Rectal smooth muscle tissue (tissue), 1 donor: Measurements from ENCODE around the gene MPV17L2.

Experiments used
- H3K27ac ChIP-seq: one replicate; pipeline ENCODE4 v1.7.0; 2013; ENCODE audit warnings: low read depth, low read length, inconsistent platforms
- H3K27me3 ChIP-seq: one replicate; pipeline ENCODE4 v1.7.0; 2013; ENCODE audit warnings: low read length; ENCODE audit not compliant: control insufficient read depth, insufficient read depth
- H3K36me3 ChIP-seq: one replicate; pipeline ENCODE4 v1.7.0; 2013; ENCODE audit warnings: low read length; ENCODE audit not compliant: control insufficient read depth, insufficient read depth
- H3K4me1 ChIP-seq: one replicate; pipeline ENCODE4 v1.7.0; 2013; ENCODE audit warnings: low read length; ENCODE audit not compliant: control insufficient read depth, insufficient read depth
- H3K4me3 ChIP-seq: one replicate; pipeline ENCODE4 v1.7.0; 2013; ENCODE audit warnings: low read length
- H3K9ac ChIP-seq: one replicate; pipeline ENCODE4 v1.7.0; 2013; ENCODE audit warnings: low read length

MPV17L2 gene

GRCh38 chr19:18192673-18193387, at the start of gene MPV17L2:
Gene MPV17L2 (plus strand): TSS chr19:18193218. CDS start chr19:18193282, 64 bp downstream.
- Histone ChIP-seq H3K9ac (peak within 1 kb of the TSS; percentile 45), H3K36me3 (peaks cover 4% of the 10 kb centered on the region), H3K27ac (peak within 1 kb of the TSS; percentile 91), H3K27me3 (no peaks in the 10 kb centered on the region), H3K4me3 (peak within 1 kb of the TSS; percentile 84), H3K4me1 (peaks cover 13% of the 10 kb centered on the region)

DNA sequence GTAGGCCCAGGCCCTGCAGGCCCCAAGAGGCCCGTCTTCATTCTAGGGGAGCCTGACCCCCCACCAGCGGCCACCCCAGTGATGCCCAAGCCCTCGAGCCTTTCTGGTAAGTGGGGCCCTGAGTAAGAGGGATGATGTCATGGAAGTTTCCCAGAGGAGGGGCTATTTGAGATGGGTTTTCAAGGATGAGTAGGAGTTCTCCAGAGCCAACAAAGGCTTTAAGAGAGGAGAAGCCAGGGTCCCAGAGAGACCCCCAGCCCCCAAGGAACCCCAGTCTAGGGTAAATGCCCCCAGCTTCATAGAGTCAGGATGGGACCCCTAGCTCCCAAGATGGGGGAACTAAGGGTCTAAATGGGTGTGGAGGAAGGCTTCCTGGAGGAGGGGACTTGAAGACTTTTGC, 49.1 kb upstream of the MPV17L2 start:
- H3K27me3 ChIP-seq: no peaks in the 10 kb centered on the region
- no peak overlapping the region for H3K27ac ChIP-seq
- peaks cover 25% of the 10 kb centered on the region for H3K36me3 ChIP-seq

DNA sequence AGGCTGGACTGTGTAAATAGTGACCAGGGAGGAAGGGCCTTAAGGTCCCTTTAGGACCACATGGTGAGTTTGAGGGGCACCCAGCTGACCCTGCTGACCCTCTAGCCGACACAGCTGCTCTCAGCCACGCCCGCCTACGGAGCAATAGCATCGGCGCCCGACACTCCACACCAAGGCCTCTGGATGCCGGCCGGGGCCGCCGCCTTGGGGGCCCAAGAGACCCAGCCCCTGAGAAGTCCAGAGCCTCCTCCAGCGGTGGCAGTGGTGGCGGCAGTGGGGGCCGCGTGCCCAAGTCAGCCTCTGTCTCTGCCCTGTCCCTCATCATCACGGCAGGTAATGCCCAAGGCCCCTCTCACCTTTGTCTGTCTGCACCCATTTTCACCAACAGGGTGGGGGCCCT, 48.7 kb upstream of the MPV17L2 start:
- H3K9ac ChIP-seq: no peak overlapping the region
- H3K27ac ChIP-seq: no peak overlapping the region
- peaks cover 25% of the 10 kb centered on the region for H3K36me3 ChIP-seq
- no peaks in the 10 kb centered on the region for H3K4me1 ChIP-seq
- H3K4me3 ChIP-seq: no peak overlapping the region
- H3K27me3 ChIP-seq: no peaks in the 10 kb centered on the region

More for the DNA sequence above, 49.1 kb upstream of the MPV17L2 start:
- Histone ChIP-seq H3K9ac (no peak overlapping the region), H3K4me1 (no peaks in the 10 kb centered on the region), H3K4me3 (no peak overlapping the region)

- Histone ChIP-seq H3K4me3 (no peak overlapping the region), H3K36me3 (peaks cover 25% of the 10 kb centered on the region), H3K9ac (no peak overlapping the region), H3K4me1 (no peaks in the 10 kb centered on the region), H3K27me3 (no peaks in the 10 kb centered on the region), H3K27ac (no peak overlapping the region)
Measured at GRCh38 chr19:18144906-18145305, 48.1 kb upstream of the MPV17L2 start.

- no peak overlapping the region for H3K9ac ChIP-seq
- no peak overlapping the region for H3K27ac ChIP-seq
- peaks cover 23% of the 10 kb centered on the region for H3K36me3 ChIP-seq
Measured at GRCh38 chr19:18145391-18145999, 47.5 kb upstream of the MPV17L2 start.

GRCh38 chr19:18147396-18147795, 45.6 kb upstream of the MPV17L2 start:
- H3K27ac ChIP-seq: no peak overlapping the region
- H3K4me3 ChIP-seq: no peak overlapping the region
- H3K27me3 ChIP-seq: no peaks in the 10 kb centered on the region
- no peak overlapping the region for H3K9ac ChIP-seq
- H3K4me1 ChIP-seq: no peaks in the 10 kb centered on the region
- peaks cover 22% of the 10 kb centered on the region for H3K36me3 ChIP-seq

More at GRCh38 chr19:18145391-18145999, 47.5 kb upstream of the MPV17L2 start:
- H3K4me1 ChIP-seq: no peaks in the 10 kb centered on the region
- no peak overlapping the region for H3K4me3 ChIP-seq
- H3K27me3 ChIP-seq: no peaks in the 10 kb centered on the region

DNA sequence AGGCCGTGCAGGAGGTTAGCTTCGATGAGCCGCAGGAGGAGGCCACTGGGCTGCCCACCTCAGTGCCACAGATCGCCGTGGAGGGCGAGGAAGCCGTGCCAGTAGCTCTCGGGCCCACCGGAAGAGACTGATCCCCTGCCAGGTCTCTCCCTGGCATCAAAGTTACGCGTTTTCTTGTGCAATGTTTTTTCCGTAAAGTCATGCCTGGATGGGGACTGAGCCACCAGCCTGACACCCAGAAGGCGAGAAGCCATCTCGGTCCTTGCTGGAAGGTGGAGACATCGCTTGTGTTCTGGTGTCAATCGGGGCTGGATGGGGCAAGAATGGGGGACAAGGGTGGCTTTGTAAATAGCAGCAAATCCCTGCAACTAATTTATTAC, 43.4 kb upstream of the MPV17L2 start:
- Histone ChIP-seq H3K9ac (no peak overlapping the region), H3K27me3 (no peaks in the 10 kb centered on the region), H3K36me3 (peaks cover 14% of the 10 kb centered on the region), H3K4me3 (no peak overlapping the region), H3K4me1 (peaks cover 9% of the 10 kb centered on the region), H3K27ac (no peak overlapping the region)

- H3K36me3 ChIP-seq: peaks cover 7% of the 10 kb centered on the region
- no peak overlapping the region for H3K4me3 ChIP-seq
- no peak overlapping the region for H3K9ac ChIP-seq
- H3K27ac ChIP-seq: no peak overlapping the region
- peaks cover 9% of the 10 kb centered on the region for H3K4me1 ChIP-seq
- H3K27me3 ChIP-seq: no peaks in the 10 kb centered on the region
Measured at GRCh38 chr19:18150776-18151624, 42.0 kb upstream of the MPV17L2 start.

DNA sequence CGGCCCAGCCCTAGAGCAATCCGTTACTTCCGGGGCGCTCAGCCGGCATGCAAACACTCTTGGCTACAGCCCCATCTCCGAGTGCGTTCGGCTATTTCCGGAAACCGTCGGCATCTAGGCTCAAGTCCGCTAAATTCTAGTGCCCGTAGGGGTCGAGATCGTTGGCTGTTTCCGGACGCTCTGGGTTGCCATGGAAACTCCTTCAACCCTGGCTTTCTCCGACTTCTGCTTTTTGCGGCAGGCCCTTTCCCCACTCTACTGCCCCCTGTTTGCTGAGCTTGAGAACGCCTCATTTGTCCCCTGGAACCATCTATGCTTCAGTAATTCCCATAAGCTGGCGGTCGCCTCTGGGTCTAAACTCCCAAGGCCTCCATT, 40.6 kb upstream of the MPV17L2 start:
- Histone ChIP-seq H3K27me3 (no peaks in the 10 kb centered on the region), H3K9ac (peak overlapping the region; percentile 96), H3K4me1 (peaks cover 18% of the 10 kb centered on the region), H3K27ac (peak overlapping the region; percentile 96), H3K4me3 (peak overlapping the region; percentile 88), H3K36me3 (no peaks in the 10 kb centered on the region)

DNA sequence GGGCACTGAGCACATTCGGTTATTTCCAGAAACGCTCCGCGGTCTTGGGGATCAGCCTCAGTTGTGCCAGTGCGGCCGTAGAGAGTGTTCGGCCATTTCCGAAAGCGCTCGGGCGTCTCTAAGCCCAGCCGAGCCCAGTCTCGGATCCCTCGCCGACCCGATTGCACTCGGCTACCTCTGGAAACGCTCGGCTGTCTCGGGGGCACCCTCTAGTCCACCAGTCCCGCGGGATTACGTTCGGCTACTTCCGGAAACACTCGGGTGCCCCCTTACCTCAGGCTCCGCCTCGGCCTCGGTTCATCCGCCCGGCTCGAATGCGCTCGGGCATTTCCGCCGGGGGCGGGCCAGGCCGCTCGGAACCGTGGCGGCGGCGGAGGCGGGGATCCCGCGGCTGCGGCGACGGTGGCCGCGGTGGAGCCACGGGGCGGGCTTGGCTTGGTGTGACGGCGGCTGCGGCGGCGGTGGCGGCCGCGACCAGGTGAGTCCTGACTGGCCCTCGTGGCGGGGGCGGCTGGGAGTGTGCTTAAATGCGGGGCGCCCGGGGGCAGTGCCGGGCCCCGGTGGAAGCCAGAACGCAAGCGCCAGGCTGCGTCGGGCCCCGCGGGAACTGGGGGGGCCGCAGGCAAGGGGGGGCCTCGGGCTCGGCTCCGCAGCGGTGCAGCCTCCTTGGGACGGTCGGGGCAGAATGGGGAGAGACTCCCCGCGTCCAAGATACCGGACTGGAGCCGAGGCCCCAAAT, 40.0 kb upstream of the MPV17L2 start, which contains the start of gene PIK3R2:
TSS of gene PIK3R2 (plus strand) at position 347 of the 739 bp plus-strand sequence. CDS start 2,717 bp downstream, outside the sequence.
- Histone ChIP-seq H3K4me3 (peak within 1 kb of the TSS; percentile 88), H3K9ac (peak within 1 kb of the TSS; percentile 96), H3K27me3 (no peaks in the 10 kb centered on the region), H3K4me1 (peaks cover 20% of the 10 kb centered on the region), H3K27ac (peak within 1 kb of the TSS; percentile 96), H3K36me3 (no peaks in the 10 kb centered on the region)

DNA sequence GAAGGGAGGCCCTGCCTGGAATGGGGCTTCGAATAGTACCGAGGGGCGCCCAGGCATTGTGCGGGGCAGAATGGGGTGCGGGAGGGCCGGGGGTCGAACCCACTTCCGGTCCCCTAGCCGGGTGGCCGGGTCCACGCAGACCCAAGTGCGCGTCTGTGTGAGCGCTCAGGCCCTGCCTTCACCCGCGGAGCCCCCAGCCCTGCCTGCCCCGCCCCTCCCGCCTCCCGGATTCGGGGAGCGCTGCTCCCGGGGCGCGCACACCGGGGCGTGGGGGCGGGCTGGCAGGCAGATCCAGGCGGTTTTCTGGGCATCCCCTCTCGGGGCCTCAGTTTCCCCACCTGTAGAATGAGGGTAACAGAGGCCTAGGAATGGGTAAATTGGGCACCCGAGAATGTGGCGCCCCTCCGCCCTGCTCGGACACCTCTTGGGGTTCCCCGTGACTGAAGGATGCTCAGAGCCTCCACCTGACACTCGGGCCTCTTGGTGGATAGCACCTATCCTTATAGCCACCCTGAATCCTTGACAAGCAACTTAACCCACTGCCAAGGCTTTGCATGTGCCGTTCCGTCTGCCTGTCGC, 39.4 kb upstream of the MPV17L2 start:
- Histone ChIP-seq H3K27ac (peak overlapping the region; percentile 86), H3K4me1 (peaks cover 20% of the 10 kb centered on the region), H3K9ac (peak overlapping the region; percentile 70), H3K36me3 (peaks cover 2% of the 10 kb centered on the region), H3K27me3 (no peaks in the 10 kb centered on the region), H3K4me3 (peak overlapping the region; percentile 82)
